ENCODE measurements around the gene CCL21.

CCL21 gene

DNA sequence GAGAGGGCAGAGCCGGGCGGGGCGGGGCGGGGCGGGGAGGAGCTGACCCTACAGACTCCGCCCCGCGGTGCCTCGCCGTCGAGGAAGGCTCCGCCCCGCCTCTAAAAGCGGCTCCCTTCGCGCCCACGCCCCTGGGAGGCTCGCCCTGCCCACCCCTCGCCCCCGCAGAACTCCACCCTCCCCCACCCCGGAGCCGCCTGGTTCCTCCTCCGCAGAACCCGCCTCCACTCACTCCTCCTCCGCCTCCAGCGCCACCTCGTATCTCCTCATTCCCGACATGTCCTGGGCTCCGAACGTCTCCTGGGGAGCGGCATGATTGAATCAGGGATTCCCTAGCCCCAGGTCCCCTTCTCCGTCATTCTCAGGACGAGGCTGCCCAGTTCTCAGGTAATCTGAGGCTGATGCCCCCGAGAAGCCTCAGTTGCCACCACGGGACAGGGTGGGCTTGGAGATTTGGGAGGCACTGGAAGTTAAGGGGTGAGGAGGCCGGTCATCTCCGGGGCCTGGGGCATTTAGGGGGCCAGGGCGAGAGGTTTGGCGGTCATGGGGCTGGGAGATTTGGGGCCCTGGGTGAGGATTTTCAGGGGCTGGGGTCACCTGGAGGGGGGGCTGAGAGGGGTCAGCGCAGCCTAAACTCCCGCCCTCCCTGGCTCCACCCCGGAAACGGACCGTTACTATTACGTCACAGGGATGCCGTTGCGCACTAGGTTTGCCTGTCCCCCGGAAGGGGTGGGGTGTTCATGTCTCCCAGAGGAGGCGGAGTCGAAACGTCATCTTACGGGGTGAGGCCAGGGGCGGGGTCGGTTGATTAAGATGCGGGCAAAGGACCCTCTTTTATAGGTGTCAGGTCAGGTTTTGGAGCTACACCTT is 44.3 kb downstream of the CCL21 start:
- DNase-seq: peak; percentile 31

DNA sequence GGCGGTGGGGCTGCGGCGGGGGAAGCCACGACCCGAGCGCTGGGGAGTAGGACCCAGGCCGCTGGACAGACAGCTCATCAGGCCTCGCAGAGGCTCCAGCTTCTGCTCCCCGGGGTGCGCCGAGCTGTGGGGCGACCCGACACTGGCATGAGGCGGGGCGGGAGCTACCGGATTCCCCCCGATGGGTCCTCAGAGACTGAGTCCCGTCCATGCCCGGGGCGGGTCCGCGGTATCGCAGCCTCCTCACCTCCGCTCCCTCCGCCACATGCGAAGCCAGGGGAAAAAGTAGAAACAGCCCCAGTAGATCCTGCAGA is 44.9 kb downstream of the CCL21 start:
- no peak for DNase-seq

DNA sequence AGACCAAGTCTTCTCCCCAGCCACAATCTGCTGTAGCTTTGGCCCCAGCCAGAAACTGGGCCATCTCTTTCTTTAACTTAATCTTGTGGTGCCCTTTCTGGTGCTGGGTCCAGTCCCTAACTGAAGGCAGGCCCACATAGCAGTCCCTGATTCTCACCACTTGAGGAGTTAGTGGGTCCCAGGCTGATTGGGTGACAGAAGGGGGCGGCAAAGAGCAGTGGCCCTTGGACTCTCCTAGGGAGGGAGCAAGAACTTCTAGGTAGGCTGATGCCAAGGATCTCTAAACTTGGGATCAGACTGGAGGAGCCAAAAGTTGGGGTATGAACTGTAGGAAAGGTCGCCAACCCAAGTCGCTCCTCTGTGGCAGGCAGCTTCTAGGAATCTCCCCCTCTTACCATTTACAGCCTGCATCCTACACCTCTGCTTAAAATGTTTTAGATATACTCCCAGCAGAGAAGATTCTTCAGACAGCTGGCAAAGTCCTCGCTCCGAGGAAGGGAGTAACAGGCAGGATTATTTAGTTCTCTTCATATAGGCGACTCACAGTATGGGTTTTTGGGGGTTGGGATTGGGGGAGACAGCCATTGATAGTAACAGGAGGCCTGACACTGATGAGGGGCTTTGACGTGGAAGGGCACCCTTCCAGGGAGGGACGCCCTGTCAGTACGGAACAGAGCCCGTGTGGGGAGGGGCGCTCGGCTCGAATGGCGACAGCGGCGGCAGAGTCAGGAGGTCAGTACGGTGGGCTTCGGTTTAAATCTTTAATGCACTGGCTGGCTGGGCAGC is 45.5 kb downstream of the CCL21 start:
- DNase-seq: no peak

DNA sequence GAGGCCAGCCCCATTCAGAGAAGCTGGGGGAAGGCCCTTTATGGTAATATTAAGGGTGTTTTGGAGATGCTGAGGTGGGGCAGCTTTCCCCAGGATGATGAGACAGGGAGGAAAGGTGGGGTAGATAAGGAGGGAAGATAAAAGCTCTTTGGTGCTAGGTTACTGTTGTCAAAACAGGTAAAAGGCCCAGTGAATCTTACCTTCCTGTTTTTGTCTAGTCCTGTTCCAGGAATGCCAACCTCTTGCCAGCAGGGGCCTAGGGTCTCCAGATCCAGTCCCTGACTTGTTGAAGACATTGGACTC is 46.7 kb downstream of the CCL21 start:
- no peak for DNase-seq

DNA sequence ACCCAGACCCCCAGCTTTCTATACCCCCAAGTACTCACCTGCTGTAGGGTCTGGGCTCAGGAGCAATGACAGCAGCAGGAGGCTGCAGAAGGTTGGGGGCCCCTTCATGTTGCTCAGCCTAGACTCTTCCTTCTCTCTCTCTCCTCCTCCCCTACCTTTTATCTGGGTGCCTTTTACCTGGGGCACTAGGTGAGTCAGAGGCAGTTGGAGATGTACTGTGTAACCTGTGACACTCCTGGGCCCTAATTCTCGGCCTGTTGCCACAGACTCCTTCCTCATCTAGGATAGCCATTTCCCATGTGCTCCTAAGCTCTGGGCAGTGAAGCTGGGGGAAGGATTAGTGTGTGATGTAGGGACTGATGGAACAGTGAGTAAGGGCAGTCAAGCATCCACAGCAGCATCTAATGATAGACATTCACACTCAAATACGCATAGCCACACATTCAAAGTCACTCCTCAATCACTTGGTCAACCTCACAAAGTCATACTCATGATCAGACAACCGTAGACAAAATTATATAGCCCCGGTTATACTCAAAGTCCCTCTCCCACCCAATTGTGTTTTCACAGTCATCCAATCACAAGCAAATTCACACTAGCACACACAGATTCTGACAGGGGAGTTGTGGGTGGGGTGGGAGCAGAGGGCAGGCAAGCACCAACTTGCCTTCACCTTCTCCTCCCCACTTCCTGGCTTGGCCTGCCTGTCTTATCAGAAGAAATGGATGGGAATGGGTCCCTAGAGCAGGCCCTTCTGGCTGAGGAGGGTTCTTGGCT is 47.2 kb downstream of the CCL21 start, which contains the start of gene CCL27:
TSS of gene CCL27 (minus strand) at position 132 of the 777 bp plus-strand sequence. CDS start at position 108, 24 bp downstream.
- DNase-seq: no peak

DNA sequence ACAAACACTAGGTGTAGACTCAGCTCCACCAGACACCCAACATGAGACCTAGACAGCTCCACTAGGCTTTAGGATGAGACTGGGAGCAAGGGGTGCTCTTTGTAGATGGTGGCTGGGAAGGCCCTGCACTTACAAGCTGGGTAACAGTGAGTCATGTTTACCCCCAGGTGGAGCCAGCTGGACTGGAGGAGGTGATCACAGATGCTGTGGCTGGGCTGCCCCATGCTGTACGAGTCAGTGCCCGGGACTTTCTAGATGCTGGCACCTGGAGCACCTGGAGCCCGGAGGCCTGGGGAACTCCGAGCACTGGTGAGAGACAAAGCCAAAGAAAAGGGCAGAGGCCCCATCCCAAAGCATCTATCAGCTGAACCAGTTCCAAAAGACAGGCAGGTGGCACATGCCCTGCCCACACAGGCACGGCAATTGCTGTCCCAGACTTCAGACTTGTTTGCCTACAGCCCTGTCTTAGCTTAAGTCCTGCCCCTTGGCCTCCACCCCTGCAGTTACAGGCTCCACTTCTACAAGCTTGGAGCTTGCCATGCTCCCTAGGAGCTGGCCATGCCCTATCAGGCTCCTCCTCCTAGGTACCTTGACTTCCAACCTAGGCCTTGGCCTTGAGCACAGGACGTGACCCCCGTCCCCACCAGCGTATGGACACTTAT is 50.2 kb downstream of the CCL21 start:
- no peak for DNase-seq

Measured in NCI-H524 treated with DMSO at 0.1 percent for 48 hours (cell line).